Measurements from ENCODE around the gene RINL.

The RINL gene

DNA sequence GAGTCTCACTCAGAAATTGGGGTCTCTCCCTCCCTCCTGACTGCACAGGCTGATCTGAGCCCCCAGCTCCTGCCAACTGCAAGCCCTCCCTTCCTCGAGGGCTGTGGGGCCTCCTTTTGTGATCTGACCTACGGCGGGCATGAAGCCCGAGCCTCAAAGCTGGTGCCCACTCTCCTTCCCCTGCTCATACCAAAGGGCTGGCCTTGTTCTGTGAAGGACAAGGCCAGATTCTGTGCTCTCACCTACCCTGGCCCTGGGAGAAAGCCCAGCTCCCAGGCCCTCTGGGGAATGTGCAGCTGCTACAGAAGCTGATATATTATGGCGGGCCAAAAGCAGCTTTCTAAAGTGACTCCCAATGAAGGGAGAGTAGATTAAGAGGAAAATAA lies 37.5 kb downstream of the RINL start:
- Histone ChIP-seq H3K36me3 (peaks cover 90 to 100% (median 98%) of the 10 kb centered on the region in 3 donors), H3K4me3 (no peak overlapping the region), H3K27me3 (no peaks in the 10 kb centered on the region), H3K9me3 (no peaks in the 10 kb centered on the region), H3K27ac (no peak overlapping the region), H3K4me1 (peaks cover 0 to 28% (median 9%) of the 10 kb centered on the region in 4 donors)
- intact Hi-C loops (cut with DNase I; ENCODE audit: low total_unique reads): no loop called here
- no peak for DNase-seq
- TF ChIP-seq, protein P1, sequence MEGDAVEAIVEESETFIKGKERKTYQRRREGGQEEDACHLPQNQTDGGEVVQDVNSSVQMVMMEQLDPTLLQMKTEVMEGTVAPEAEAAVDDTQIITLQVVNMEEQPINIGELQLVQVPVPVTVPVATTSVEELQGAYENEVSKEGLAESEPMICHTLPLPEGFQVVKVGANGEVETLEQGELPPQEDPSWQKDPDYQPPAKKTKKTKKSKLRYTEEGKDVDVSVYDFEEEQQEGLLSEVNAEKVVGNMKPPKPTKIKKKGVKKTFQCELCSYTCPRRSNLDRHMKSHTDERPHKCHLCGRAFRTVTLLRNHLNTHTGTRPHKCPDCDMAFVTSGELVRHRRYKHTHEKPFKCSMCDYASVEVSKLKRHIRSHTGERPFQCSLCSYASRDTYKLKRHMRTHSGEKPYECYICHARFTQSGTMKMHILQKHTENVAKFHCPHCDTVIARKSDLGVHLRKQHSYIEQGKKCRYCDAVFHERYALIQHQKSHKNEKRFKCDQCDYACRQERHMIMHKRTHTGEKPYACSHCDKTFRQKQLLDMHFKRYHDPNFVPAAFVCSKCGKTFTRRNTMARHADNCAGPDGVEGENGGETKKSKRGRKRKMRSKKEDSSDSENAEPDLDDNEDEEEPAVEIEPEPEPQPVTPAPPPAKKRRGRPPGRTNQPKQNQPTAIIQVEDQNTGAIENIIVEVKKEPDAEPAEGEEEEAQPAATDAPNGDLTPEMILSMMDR (IDR thresholded peaks at IDR 0.05): no peak

DNA sequence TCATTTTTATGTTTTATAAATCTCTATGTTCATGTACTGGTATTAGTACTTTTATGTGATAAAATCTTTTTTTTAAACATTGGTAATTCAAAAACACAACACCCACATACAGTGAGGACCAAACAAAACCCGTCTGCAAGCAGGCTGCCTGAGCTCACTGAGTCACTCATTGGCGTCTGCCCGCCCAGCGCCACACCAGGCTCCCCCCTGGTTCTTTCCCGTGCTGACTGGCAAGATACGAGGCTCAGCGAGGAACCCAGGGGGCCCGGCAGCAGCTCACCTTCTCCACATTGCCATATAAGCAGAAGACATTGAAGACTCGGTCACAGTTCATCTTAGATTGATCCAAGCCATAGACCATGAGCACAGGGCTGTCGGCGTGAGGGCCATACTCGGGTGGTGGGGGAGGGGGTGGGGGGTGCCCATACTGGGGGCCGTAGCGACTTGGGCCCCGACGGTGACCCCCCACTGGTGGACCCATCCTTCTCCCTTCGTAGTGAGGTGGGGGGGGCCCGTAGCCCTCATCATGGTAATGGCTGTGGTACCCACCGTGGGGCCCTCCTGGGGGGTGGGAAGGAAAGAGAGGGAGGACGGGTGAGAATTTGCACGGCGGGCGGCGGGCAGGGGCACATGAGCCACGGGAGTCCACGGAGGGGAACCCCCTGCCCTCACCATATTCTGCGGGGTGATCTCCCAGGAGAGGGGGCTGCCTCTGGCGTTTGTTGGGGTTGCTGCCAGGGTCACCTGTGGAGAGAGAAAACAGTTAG lies 38.1 kb downstream of the RINL start:
- peaks cover 84 to 98% (median 94%) of the 10 kb centered on the region in 3 donors for H3K36me3 ChIP-seq
- H3K4me3 ChIP-seq: no peak overlapping the region
- DNase-seq: no peak
- peaks cover 0 to 34% (median 11%) of the 10 kb centered on the region in 4 donors for H3K4me1 ChIP-seq
- H3K27ac ChIP-seq: no peak overlapping the region
- no peaks in the 10 kb centered on the region for H3K27me3 ChIP-seq
- intact Hi-C loops (cut with DNase I; ENCODE audit: low total_unique reads): no loop called here
- TF ChIP-seq, protein P1 (IDR thresholded peaks at IDR 0.05): no peak
- H3K9me3 ChIP-seq: no peaks in the 10 kb centered on the region

DNA sequence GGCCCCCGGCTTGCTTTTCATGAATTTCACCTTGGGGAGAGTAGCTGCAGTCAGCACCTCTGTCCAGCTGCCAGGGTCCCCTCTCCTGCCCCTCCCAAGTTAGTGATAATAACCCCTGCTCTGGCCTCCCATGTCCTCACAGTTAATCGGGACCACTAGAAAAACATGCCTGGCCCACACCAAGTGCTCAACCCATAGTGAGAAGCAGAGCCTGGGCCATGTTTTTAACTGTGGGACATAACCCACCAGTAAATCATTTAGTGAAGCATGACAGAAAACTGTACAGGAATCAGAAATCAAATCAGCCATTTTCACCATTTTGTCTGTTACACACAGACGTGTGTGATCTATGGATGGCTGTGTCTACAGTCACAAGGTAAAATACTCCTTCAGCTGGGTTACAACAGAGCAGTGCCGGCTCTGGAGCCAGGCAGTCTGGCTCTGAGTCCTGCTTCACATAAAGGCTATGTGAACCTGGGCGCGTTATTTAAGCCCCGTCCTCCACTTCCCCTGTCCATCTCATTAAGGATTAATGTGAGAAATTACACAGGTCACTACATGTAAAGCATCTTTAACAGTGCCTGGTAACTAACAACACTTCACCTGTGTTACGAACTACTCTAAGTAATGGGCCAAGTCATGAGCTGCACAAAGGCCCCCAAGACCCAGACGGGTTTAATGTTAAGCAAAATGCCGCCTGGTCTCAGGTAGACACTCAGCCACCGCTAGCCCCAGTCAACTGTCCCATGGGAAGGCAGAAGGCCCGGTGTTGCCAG lies 38.9 kb downstream of the RINL start:
- Histone ChIP-seq H3K27ac (no peak overlapping the region), H3K27me3 (no peaks in the 10 kb centered on the region), H3K4me1 (peaks cover 0 to 38% (median 12%) of the 10 kb centered on the region in 4 donors), H3K9me3 (no peaks in the 10 kb centered on the region), H3K36me3 (peaks cover 76 to 90% (median 86%) of the 10 kb centered on the region in 3 donors), H3K4me3 (no peak overlapping the region)
- no peak for DNase-seq
- TF ChIP-seq, protein P1 (IDR thresholded peaks at IDR 0.05): no peak
- intact Hi-C loops (cut with DNase I; ENCODE audit: low total_unique reads): no loop called here

DNA sequence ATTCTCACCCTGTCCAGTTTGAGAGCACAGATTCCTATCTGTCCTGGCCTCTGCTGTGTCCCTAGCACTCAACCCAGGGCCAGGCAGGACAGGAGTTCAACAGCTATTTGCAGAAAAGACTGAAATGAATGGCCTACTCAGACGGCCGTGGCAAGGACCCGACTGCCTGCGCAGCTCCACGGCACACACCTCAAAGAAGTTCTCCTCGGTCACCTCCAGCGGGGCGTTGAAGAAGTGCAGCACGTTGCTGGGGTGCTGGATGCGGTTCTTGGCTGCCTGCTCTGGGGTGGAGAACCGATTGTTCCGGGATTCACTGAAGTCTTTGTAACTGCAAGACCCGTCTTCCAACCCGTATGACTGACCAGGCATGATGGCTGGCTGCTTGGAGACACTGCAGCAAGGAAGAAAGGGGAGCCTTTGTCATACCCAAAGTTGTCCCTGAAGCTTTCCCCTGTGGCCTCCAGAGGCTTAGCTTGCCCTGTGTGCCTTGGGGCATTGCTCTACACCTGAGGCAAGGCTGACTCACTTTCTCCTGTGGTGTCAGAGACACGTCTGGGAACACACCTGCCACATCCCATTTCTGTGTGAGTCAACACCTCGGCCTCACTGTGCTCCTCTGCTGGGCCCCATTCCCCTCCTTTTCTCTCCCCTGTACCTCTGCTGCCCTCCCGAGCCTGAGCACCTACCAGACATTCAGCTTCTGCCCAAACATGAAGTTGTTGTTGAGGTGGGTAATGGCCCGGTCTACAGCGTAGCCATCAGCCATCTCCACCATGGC lies 39.7 kb downstream of the RINL start:
- peaks cover 68 to 82% (median 78%) of the 10 kb centered on the region in 3 donors for H3K36me3 ChIP-seq
- no peak for DNase-seq

DNA sequence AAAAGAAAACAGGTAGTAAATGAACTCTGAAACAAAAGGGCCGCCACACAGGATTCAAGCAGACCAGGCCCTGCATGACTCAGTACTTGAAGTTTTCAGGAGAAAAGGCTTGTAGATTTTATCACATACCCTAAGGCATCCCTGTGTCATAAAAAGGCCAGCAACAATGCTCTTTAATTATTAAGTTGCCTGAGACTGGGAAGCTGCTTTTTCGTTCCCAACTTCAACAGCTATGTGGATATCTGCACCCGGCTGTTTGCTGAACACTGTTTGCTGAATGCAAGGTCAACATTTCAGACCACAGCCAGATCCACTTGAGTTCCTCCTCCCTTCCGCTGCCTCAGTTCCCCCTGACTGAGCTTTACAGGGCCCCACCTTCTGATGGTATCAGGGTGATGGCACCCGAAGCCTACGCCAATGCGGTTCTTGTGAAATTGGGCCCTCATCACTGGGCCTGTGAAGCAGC lies 40.4 kb downstream of the RINL start:
- no peak overlapping the region for H3K27ac ChIP-seq
- intact Hi-C loops (cut with DNase I; ENCODE audit: low total_unique reads): no loop called here
- TF ChIP-seq, protein P1 (IDR thresholded peaks at IDR 0.05): no peak
- no peaks in the 10 kb centered on the region for H3K9me3 ChIP-seq
- H3K4me3 ChIP-seq: no peak overlapping the region
- H3K4me1 ChIP-seq: peaks cover 0 to 39% (median 12%) of the 10 kb centered on the region in 4 donors
- no peaks in the 10 kb centered on the region for H3K27me3 ChIP-seq
- H3K36me3 ChIP-seq: peaks cover 61 to 75% (median 71%) of the 10 kb centered on the region in 3 donors
- DNase-seq: no peak

More for the DNA sequence above, 39.7 kb downstream of the RINL start:
- no peak overlapping the region for H3K27ac ChIP-seq
- H3K27me3 ChIP-seq: no peaks in the 10 kb centered on the region
- H3K9me3 ChIP-seq: no peaks in the 10 kb centered on the region
- no peak overlapping the region for H3K4me3 ChIP-seq
- TF ChIP-seq, protein P1 (IDR thresholded peaks at IDR 0.05): no peak
- intact Hi-C loops (cut with DNase I; ENCODE audit: low total_unique reads): no loop called here
- H3K4me1 ChIP-seq: peaks cover 0 to 38% (median 12%) of the 10 kb centered on the region in 4 donors
